ENCODE measurements around the gene ASCL5. TPM values are rescaled to one million over a fixed set of nuclear protein-coding genes. Genes with fewer than 3 reads are reported as not detected.
"Not testable (repeated sequence)": the region's sequence is repeated elsewhere in the genome, so short reads cannot be mapped to it uniquely, and the experiment has no call there.

ASCL5 gene
- total RNA-seq, 1 donor from 2014 or later, result 0.26 TPM

DNA sequence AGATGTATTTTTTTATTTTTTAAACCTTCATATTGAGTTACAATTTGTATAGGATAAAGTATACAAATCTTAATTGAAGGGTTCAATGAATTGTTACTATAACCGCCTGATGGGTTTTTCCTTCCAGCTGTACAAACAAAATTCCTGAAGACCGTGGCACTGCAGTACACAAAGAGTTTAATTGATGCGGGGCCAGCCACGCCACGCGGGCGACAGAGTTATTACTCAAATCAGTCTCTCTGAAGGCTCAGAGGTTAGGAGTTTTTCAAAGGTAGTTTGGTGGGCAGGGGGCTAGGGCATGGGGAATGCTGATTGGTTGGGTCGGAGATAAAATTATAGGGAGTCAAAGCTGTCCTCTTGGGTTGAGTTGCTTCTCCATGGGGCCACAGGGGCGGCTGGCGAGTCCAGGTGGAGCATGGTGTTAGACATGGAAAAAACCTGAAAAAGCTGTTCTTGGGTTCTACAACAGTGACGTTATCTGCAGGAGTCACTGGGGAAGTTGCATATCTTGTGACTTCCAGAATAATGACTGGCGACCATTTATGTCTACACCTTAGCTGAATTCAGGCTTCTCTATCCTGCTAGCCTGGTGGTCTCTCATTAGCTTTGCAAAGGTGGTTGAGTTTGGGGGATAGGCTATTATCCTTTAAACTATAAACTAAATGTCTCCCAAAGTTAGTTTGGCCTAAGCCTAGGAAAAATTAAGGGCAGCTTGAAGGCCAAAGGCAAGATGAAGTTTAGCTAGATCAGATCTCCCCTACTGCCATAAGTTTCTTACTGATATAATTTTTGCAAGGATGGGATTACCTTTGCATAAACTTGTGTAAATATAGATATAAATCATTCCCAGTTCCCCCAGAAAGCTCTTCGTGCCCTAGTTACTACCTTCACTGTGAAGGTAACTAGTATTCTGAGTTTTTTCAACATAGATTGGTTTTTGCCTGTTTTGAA lies 40.3 kb upstream of the ASCL5 start:
- Mint-ChIP-seq H3K36me3 (ENCODE audit: insufficient read depth) (no peaks in the 10 kb centered on the region), H3K4me1 (ENCODE audit: low read depth) (peaks cover 52% of the 10 kb centered on the region), H3K9me3 (ENCODE audit: low read depth) (no peaks in the 10 kb centered on the region), H3K27me3 (no peaks in the 10 kb centered on the region), H3K27ac (peak overlapping the region; percentile 95), H3K4me3 (ENCODE audit: low read depth) (peak overlapping the region; percentile 25)
- no peak for TF ChIP-seq CTCF (IDR thresholded peaks at IDR 0.05; ENCODE audit: unreplicated experiment)
- DNase-seq (ENCODE audit: low spot score, unreplicated experiment), result no peak

DNA sequence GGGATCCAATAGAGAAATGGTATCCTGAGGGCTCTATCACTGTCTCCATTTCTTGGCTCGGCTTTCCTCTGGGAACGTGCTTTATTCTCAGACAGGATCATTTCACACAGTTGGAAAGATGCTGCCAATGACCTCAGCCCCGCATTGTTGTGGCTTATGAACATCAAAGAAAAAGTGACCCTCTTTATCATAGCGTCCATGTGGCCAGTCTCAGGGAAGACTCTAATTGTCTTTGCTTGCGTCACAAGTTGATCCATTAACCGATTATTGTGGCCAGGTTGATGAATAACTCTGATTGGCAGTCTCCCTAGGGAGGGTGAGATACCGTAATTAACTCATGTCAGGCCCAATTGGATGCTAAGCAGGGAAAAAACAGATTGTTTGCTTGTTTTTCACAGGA lies 37.7 kb upstream of the ASCL5 start:
- Mint-ChIP-seq H3K27ac (no peak overlapping the region), H3K9me3 (ENCODE audit: low read depth) (no peaks in the 10 kb centered on the region), H3K27me3 (no peaks in the 10 kb centered on the region), H3K4me3 (ENCODE audit: low read depth) (no peak overlapping the region), H3K4me1 (ENCODE audit: low read depth) (peaks cover 38% of the 10 kb centered on the region), H3K36me3 (ENCODE audit: insufficient read depth) (no peaks in the 10 kb centered on the region)
- TF ChIP-seq CTCF (IDR thresholded peaks at IDR 0.05; ENCODE audit: unreplicated experiment), result no peak
- DNase-seq (ENCODE audit: low spot score, unreplicated experiment), result no peak

DNA sequence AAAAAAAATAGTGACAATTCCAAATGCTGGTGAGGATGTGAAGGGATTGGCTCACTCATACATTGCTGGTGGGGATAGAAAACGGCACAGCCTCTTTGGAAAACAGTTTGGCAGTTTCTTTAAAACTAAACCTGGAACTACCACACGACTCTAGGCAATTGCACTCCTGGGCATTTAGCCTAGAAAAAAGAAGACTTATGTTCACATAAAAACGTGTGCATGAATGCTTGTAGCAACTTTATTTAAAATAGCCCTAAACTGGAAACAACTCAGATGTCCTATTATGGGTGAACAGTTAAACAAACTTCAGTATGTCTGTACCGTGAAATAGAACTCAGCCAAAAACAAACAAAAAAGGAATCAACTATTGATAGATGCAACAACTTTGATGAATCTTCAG lies 36.7 kb upstream of the ASCL5 start:
- TF ChIP-seq CTCF (IDR thresholded peaks at IDR 0.05; ENCODE audit: unreplicated experiment), result no peak
- H3K4me3 Mint-ChIP-seq (ENCODE audit: low read depth), result no peak overlapping the region
- H3K36me3 Mint-ChIP-seq (ENCODE audit: insufficient read depth), result no peaks in the 10 kb centered on the region
- no peaks in the 10 kb centered on the region for H3K27me3 Mint-ChIP-seq
- H3K27ac Mint-ChIP-seq, result no peak overlapping the region
- peaks cover 30% of the 10 kb centered on the region for H3K4me1 Mint-ChIP-seq (ENCODE audit: low read depth)
- H3K9me3 Mint-ChIP-seq (ENCODE audit: low read depth), result no peaks in the 10 kb centered on the region
- no peak for DNase-seq (ENCODE audit: low spot score, unreplicated experiment)

GRCh38 chr1:201163036-201163435 lies 36.1 kb upstream of the ASCL5 start:
- DNase-seq (ENCODE audit: low spot score, unreplicated experiment); H3K36me3 Mint-ChIP-seq (ENCODE audit: insufficient read depth); H3K9me3 Mint-ChIP-seq (ENCODE audit: low read depth); H3K27ac Mint-ChIP-seq; H3K4me3 Mint-ChIP-seq (ENCODE audit: low read depth); H3K27me3 Mint-ChIP-seq: not testable (repeated sequence)
- H3K4me1 Mint-ChIP-seq (ENCODE audit: low read depth), result peaks cover 30% of the 10 kb centered on the region

GRCh38 chr1:201157949-201158348 lies 31.0 kb upstream of the ASCL5 start:
- H3K4me1 Mint-ChIP-seq (ENCODE audit: low read depth), result peaks cover 16% of the 10 kb centered on the region
- no peaks in the 10 kb centered on the region for H3K27me3 Mint-ChIP-seq
- no peaks in the 10 kb centered on the region for H3K9me3 Mint-ChIP-seq (ENCODE audit: low read depth)
- no peak for DNase-seq (ENCODE audit: low spot score, unreplicated experiment)
- no peak overlapping the region for H3K4me3 Mint-ChIP-seq (ENCODE audit: low read depth)
- no peak overlapping the region for H3K27ac Mint-ChIP-seq
- no peak for TF ChIP-seq CTCF (IDR thresholded peaks at IDR 0.05; ENCODE audit: unreplicated experiment)
- no peaks in the 10 kb centered on the region for H3K36me3 Mint-ChIP-seq (ENCODE audit: insufficient read depth)

GRCh38 chr1:201156819-201157218 lies 29.8 kb upstream of the ASCL5 start:
- no peak overlapping the region for H3K4me3 Mint-ChIP-seq (ENCODE audit: low read depth)
- peaks cover 2% of the 10 kb centered on the region for H3K36me3 Mint-ChIP-seq (ENCODE audit: insufficient read depth)
- H3K9me3 Mint-ChIP-seq (ENCODE audit: low read depth), result no peaks in the 10 kb centered on the region
- no peak overlapping the region for H3K27ac Mint-ChIP-seq
- no peak for TF ChIP-seq CTCF (IDR thresholded peaks at IDR 0.05; ENCODE audit: unreplicated experiment)
- no peaks in the 10 kb centered on the region for H3K27me3 Mint-ChIP-seq
- peaks cover 18% of the 10 kb centered on the region for H3K4me1 Mint-ChIP-seq (ENCODE audit: low read depth)
- no peak for DNase-seq (ENCODE audit: low spot score, unreplicated experiment)
